Fibroblast of skin of left quadriceps (primary cell): ENCODE results near the gene HEPACAM2.

Experiments used
- DNase-seq, 2 experiments: peaks; one replicate each; pipeline ENCODE4 v3.0.0-alpha.2; 2013; ENCODE audit warnings: low read depth in 2 of 2

The HEPACAM2 gene

GRCh38 chr7:93202594-93203250 lies 23.5 kb downstream of the HEPACAM2 start:
- DNase-seq, result no peak

DNA sequence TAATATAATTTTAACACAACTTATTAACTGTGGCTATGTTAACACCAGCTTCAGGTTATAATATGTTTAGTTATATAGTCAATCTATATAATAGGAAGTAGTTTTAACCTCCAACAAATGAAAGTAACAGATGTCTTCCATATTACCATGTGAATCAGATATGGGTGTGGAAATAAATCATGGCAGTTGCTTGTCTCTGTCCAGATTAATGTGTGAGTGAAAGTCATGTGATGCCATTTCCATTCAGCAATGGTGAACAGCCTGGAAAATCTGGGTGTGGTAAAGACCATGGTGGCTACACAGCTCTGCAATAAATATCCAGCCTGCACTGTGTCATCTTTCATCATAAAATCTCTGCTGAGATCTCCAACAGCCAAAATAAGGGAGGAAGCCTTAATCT lies 27.8 kb downstream of the HEPACAM2 start:
- no peak for DNase-seq

- no peak for DNase-seq
These were observed 29.9 kb downstream of the HEPACAM2 start for GRCh38 chr7:93196336-93196735.

- no peak for DNase-seq
These were observed 31.9 kb downstream of the HEPACAM2 start for GRCh38 chr7:93194386-93194785.

DNA sequence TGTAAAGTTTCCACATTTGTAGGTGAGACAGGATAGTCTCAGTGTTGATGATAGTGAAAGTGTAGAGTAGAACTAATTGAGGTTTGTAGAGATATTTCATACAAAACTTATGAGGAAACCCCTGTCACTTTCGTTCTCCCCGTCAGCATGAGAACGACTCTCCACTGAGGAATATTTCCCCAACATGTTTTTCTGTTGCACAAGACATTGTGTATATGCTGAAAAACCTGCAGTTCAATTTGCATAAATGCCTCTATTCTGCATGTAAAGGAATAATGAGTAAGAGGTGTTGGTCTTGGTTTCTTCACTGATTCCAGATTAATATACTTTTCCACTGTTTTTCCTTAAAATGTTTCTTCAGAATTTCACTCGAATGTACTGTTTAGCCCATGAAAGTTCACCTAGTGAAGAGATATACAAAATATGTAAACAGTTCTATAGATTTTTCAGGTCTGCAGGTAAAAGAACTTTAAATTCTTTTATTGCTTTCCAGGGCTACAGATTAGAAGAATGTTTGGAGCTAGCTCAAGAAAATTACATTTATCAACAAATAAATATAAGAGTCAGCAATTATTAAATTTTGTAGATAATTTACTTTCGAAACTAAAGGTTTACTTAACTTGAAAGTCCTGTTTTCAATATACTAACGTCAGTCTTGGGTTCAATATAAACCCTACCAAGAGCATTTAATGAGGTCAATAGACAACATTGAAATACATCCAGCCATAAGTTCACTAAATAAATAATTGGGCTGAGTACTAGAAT lies 37.2 kb downstream of the HEPACAM2 start:
- DNase-seq, result no peak

GRCh38 chr7:93185303-93186027 lies 40.8 kb downstream of the HEPACAM2 start:
- no peak for DNase-seq

GRCh38 chr7:93179173-93179572 lies 47.1 kb downstream of the HEPACAM2 start:
- DNase-seq, result no peak

DNA sequence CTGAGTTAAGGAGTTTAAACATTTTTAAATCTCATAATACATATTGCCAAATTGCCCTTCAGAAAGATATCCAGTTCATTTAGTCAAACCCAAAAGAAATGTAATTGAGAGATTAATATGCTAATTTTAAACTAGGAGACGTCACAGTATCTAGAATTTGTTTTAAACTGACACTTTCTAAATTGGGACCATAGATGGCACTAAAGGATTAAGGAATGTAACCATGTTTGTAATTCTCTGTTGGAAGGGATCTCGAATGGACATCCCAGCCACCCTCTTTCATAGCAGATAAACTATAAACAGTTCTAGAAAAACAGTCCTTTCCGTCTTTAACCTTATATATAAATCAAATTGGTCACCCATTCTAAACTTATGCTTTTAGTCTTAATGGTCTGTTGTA lies 48.1 kb downstream of the HEPACAM2 start:
- no peak for DNase-seq

DNA sequence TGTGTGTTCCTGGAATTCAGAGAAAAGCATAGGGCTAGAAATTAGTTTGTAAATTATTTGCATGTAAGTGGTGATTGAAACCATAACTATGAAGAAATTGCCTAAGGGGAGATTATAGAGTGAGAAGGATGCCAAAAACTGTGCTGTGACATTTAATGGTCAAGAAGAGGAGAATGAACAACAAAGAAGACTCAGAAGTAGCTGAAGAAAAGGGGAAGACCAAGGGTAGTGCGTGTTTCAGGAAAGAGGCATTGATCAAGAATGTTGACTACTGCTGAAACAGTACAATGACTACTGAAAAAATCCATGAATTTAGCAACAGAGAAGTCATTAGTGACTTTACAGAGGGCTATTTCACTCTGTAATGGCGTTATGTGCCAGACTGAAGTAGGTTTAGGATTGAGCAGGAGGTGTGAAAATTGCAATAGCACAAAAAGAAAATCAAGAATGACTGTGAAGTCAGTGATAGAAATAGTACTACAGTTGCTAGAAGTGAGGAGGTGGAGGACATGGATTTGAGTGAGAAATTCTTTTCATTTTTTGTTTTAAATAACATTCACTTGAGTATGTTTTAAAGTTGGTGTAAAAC lies 49.2 kb downstream of the HEPACAM2 start:
- DNase-seq, result no peak

- no peak for DNase-seq
These were observed 51.0 kb downstream of the HEPACAM2 start for GRCh38 chr7:93175219-93175618.

GRCh38 chr7:93172683-93173082 lies 53.6 kb downstream of the HEPACAM2 start:
- no peak for DNase-seq

GRCh38 chr7:93171606-93172226 lies 54.6 kb downstream of the HEPACAM2 start:
- no peak for DNase-seq

DNA sequence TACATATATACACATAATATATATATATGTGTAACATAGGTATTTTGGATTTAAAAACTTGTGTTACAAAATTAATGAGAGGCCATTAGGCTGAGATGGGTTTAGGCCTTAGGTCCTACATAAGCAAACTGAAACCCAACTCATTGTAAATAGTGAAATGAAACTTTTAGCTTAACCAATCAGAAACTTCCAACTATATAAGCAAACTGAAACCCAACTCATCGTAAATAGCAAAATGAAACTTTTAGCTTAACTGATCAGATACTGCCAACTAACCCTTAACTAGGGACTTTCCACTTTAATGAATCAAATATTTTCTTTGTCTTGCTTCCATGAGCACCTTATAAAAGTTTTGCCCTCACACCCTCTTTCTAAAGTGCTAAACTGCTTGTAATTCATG lies 60.8 kb downstream of the HEPACAM2 start:
- no peak for DNase-seq

DNA sequence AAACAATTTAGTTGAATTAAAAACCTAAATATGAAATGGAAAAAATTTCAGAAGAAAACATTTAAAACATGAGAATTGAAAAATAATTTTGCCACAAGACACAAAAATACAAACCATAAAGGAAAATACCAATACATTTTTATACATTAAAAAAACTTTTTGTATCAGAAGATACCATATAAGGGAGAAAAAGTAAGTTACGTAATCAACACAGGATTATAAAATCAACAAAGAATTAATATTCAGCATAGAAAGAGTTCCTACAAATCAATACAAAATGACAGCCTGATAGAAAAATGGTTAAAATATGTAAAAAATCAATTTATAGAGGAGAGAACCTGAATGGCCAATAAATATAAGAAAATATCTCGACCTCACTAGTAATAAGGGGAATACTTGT lies 61.5 kb downstream of the HEPACAM2 start:
- no peak for DNase-seq

DNA sequence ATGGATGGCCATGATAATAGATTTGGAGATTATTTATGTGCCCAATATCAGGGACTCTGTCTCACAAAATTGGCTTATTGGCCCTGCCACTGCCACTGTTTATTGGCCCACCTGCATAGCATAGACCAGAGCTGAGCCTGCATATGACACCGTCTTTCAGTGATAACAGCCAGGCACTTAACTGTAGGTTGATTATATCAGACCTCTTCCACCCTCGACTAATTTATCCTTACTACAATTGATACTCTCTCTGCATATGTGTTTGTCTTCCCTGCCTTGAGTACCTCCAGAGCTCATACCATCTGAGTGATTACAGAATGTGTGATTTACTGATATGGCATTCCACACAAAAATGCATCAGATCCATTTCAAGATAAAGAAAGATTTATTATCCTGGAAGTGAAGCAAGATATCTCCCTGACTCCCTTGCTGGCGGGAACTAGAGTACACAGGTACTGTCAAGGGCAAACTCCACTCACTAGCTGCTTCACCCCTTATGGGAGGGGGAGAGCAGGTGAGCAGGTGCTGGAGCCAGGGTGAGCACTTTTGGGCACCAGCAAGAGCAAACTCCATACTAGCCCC lies 65.0 kb downstream of the HEPACAM2 start:
- no peak for DNase-seq

- no peak for DNase-seq
These were observed 65.9 kb downstream of the HEPACAM2 start for GRCh38 chr7:93160410-93160809.

DNA sequence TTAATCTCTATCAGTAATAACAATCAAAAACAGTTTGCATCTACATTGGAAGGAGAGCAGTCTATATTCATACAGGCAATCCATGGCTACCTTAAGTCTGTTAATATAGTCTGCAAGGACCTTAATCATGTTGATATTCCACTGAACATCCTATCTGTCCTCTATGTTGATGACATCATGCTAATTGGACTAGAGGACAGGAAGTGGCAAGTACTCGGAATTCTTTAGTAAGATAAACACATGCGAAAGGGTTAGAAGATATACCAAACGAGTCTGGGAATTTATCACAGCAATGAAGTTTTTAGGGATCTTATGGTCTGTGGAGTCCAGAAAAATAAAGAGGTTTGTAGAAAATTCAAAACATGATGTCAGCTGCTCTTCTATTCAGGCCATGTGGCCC lies 66.8 kb downstream of the HEPACAM2 start:
- DNase-seq, result no peak

- no peak for DNase-seq
These were observed 69.4 kb downstream of the HEPACAM2 start for GRCh38 chr7:93156884-93157283.

- DNase-seq, result no peak
These were observed 76.0 kb downstream of the HEPACAM2 start for GRCh38 chr7:93150200-93150835.

- no peak for DNase-seq
These were observed 77.5 kb downstream of the HEPACAM2 start for GRCh38 chr7:93148727-93149126.

- DNase-seq, result no peak
These were observed 78.1 kb downstream of the HEPACAM2 start, which contains the start of gene SAMD9L for GRCh38 chr7:93148144-93148543. Gene SAMD9L (minus strand): TSS chr7:93148385. CDS start chr7:93135971, 12,414 bp downstream.
